ENCODE results near the gene DDOST.

The DDOST gene

DNA sequence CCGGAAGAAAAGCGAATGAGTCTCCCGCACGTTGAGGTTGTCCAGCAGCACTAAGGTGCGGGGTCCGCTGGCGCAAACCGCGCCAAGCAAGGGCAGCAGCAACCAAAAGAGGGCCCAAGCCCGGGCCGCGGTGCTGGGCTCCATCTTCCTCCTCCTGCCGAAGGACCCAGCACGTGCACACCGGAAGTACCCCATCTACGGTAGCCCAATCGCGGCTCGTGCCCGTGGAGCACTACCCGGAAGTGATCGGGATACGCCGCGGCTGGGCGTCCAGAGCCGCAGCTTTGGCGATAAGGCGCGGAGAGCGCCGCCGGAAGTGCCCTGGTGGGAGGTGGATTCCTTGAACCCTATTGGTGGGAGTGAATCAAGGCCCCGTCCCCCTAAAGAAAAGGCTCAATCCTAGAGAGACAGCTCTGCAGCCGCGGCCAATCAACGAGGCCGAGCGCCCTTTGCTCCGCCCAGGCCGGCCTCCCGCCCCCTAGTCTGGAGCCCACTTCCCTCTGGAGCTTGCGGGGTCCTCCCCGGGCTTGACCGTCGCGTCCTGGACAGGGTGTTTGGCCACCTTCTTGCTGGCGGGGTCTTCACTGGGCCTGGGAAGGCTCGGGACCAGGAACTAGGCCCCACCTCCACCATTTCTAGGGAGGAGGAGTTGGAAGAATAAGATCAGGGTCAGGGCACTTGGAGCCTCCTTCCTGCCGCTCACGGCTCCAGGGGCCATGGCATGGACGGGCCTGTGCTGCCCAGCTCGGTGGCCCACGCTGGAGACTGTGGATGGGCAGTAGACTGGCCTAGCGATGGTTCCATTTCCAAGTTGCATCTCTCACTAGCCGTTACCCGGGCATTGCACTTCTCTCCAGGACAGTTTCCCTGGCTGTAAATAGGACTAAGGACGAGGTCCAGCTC lies at the start of gene DDOST:
Gene DDOST (minus strand): TSS at position 163 of the 903 bp plus-strand sequence. CDS start 19 bp downstream, at position 144.
- peak; percentile 99 for DNase-seq (ENCODE audit: low spot score)

DNA sequence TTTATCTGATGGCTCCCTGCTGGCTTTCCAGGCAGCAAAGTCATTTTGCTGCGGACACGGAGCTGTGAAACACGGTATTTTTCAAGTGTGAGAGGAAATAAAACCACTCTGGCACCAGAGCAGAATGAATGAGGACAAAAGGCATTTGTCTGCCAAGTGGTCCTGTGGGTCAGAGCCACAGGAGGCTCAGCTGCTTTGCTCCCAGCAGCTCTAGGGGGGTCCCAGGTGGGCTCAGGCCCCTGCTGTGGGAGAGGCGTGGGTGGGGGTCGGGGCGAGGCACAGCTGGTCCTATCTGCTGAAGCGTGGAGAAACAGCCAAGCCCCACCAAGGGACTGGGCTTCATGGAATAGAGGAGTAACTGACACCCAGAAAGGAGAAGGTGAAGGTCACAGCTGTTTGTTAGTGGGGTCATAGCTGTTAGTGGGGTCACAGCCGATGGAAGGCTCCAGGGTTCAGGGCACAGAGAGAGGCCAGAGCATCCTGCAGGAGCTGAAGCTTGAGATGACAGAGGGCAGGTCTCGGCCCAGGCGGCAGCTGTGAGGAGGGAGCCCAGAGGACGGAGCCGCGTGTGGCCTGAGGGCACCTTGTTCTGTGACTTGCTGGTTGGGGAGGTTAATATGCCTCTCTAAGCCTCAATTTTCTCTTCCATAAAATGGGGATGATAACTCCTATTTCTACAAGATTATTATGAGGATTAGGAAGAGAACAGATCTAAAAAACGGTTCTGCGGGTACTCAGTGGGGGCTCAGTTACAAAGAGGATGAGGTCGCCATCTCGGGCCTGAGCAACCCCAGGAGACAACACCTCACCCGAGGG lies 49.5 kb upstream of the DDOST start:
- DNase-seq (ENCODE audit: low spot score) = no peak

GRCh38 chr1:20709868-20710267 lies 48.7 kb upstream of the DDOST start:
- DNase-seq (ENCODE audit: low spot score) = no peak

GRCh38 chr1:20708891-20709290 lies 47.7 kb upstream of the DDOST start:
- no peak for DNase-seq (ENCODE audit: low spot score)

GRCh38 chr1:20708057-20708456 lies 46.9 kb upstream of the DDOST start:
- DNase-seq (ENCODE audit: low spot score) = no peak

- no peak for DNase-seq (ENCODE audit: low spot score)
These were observed 45.7 kb upstream of the DDOST start for GRCh38 chr1:20706841-20707240.

DNA sequence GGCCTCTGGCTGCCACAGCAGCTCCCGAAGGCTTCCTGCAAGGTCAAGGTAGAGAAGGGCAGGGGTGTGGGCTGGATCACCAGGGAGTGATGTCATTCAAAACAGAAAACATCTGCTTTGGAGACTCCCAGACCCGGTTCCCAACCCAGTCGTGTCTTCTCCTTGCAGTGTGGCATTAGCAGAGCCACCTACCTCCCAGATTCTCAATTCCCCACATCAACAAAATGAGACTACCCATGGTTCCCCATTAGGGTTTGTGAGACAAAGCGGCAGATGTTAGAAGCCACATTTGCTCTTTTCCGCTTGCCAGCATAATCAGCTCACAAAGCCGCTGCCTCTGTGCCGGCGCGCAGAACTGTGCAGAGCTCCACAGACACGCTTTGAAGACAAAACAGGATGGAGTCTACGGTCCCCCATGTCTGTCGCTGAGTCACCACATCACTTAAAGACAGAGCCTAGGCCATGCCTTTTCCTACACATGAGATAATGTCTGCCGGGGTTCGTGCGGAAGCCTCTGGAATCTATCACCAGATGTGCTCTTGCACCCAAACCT lies 44.1 kb upstream of the DDOST start:
- DNase-seq (ENCODE audit: low spot score) = no peak

- no peak for DNase-seq (ENCODE audit: low spot score)
These were observed 43.4 kb upstream of the DDOST start for GRCh38 chr1:20704390-20705202.

DNA sequence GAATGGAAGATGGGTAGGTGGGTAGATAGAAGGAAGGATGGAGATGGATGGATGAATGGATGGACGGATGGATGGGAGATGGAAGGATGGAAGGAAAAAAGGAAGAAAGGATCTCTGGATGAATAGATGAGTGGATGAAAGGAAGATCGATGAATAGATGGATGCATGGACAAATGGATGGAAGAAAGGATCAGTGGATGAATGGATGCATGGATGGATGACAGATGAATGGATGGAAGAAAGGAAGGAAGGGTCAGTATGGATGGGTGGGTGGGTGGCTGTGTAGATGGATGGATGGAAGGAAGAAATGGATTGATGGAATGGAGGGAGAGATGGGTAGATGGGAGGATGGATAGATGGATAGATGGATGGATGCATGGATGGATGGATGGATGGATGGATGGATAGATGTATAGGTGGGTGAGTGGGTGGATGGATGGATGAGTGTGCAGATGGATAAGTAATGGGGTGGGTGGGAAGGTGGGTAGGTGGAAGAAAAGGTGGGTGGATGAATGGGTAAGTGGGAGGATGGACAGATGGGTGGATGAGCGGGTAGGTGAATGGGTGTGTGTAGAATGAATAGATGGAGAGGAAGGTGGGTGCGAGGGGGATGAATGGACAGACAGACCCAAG lies 42.1 kb upstream of the DDOST start:
- no peak for DNase-seq (ENCODE audit: low spot score)

DNA sequence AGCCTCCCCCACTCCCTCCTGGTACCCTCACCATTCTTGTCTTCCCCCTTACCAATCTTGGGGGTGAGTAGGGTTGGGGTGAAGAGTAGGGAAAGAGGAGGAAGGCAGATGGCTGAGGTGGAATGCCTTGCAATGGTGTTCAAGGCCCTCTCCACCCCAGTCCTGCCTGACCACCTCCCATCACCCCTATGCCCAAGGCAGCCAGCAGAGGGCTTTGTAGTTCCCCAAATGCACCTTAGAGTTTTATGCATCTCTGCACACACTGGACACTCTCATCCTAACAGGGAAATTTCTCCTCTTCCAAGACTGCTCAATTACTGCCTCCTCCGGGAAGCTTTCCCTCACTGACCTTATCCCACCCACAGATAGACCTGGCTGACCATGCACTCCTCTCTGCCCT lies 41.2 kb upstream of the DDOST start:
- no peak for DNase-seq (ENCODE audit: low spot score)

- DNase-seq (ENCODE audit: low spot score) = no peak
These were observed 40.7 kb upstream of the DDOST start for GRCh38 chr1:20701847-20702246.

DNA sequence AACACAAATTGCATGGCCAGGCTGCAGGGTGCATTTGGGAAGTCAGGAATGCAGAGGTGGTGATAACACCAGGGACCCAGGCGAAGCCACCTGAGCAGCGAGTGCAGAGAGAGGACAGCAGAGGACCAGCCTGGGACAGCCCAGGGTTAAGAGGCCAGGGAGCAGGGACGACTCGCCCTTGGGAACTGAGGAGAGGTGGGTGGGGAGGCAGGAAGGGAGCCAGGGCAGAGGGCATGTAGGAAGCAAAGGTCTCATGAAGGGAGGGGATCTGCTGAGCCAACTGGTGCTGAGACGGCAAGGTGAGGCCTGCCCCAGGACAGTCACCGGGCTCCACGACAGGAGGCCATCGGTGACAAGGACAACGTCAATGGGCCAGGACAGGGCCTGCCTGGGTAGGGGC lies 40.3 kb upstream of the DDOST start:
- no peak for DNase-seq (ENCODE audit: low spot score)

- DNase-seq (ENCODE audit: low spot score) = no peak
These were observed 39.6 kb upstream of the DDOST start for GRCh38 chr1:20700636-20701215.

DNA sequence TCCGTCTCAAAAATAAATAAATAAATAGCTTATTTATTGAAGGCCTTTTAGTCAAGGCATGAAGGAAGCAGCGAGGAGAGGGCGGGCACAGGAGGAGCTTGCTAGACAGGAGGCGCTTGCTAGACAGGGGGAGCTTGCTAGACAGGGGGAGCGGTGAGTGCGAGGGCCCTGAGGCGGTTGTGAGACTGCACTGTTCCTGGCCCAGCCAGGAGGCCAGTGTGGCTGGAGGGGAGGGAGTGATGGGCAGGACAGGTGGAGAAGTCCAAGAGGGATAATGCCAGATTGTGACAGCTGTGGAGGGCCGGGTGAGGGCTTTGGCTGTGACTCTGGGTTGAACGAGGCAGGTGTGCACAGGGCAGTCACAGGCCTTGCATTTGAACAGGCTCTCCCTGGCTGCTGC lies 38.4 kb upstream of the DDOST start:
- DNase-seq (ENCODE audit: low spot score) = no peak

- no peak for DNase-seq (ENCODE audit: low spot score)
These were observed 37.2 kb upstream of the DDOST start for GRCh38 chr1:20698195-20698910.

GRCh38 chr1:20697563-20697962 lies 36.4 kb upstream of the DDOST start:
- no peak for DNase-seq (ENCODE audit: low spot score)

DNA sequence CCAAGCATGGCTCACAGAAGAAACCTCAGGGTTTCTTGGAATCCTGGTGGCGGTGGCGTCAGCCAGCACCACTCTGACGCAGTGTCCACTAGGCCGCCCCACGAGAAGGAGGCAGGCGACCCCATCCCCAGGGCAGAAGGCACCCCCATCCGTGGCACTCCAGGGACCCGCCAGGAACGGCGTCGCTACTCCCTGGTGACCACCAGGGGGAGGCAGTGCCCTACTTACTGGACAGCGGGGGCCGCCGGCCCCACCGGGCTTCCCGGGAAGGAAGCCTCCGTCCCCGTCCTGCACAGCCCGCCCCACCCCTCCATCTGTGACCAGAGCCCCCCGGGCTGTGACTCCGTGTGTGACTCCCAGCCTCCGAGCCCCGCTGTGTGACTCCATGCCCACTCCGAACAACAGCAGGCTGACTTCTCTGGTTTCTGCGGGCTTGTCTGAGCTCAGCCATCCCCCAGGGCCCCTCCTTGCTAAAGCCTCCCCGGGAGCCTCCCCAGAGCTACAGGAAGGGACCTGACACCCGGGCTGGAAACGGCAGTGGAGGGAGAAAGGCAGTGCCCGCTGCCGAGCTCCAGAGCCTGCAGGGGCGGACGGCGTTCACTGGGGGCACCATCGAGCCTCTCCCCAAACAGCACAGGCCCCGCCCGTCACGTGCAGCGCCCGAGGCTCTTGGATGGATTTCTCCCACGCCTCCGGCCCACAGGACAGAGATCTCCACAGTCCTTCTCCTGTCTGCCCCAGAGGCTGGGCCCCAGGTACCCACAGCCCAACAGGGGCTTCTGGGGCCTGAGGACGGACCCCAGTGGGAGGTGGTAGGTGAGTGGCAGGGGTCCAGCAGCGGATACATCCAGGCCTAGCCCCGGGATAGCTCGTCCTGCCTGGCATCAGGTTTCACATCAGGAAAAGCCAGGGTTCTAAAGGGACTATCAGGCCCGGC lies 35.5 kb upstream of the DDOST start:
- DNase-seq (ENCODE audit: low spot score) = peak; percentile 76

GRCh38 chr1:20695515-20695914 lies 34.3 kb upstream of the DDOST start:
- no peak for DNase-seq (ENCODE audit: low spot score)

DNA sequence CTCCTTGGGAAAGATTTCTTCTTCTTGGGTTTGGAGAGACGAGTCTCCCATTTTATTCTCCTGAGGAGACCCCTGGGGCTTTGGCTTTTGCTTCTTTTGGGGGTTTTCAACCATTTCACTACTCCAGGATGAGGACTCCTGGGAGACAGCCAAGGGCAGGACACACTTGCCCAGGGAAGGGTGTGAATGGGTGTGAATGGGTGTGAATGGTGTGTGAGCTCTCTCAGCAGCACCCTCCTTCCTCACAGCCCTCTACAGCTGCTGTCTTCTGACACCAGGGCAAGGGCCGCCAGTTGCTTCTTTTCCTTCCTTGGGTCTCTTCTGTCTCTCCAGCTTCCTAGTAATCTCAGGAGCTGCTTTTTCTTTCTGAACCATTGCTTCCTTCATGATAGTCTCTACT lies 32.5 kb upstream of the DDOST start:
- no peak for DNase-seq (ENCODE audit: low spot score)
